ENCODE measurements around the gene XCR1.

Gene XCR1

GRCh38 chr3:45984331-45985312, 42.7 kb downstream of the XCR1 start:
- CTCF ChIA-PET, result no interaction called here
- POLR2A ChIA-PET, result no interaction called here
- TF ChIP-seq FOXM1 (IDR thresholded peaks at IDR 0.05; ENCODE audit: borderline replicate concordance) (no peak), SUZ12 (IDR thresholded peaks at IDR 0.05) (no peak)
- DNase-seq (ENCODE audit: extremely low spot score), result no peak

GRCh38 chr3:45983770-45984169, 43.5 kb downstream of the XCR1 start:
- POLR2A ChIA-PET, result no interaction called here
- CTCF ChIA-PET, result no interaction called here
- TF ChIP-seq FOXA1 (IDR thresholded peaks at IDR 0.05), result no peak
- TF ChIP-seq ELF4 (IDR thresholded peaks at IDR 0.05), result no peak
- TF ChIP-seq ARNT (IDR thresholded peaks at IDR 0.05), result no peak
- TF ChIP-seq HDGF (IDR thresholded peaks at IDR 0.05; ENCODE audit: borderline replicate concordance), result no peak
- no peak for TF ChIP-seq NFRKB (IDR thresholded peaks at IDR 0.05)
- TF ChIP-seq PKNOX1 (IDR thresholded peaks at IDR 0.05), result no peak
- TF ChIP-seq CTBP1 (IDR thresholded peaks at IDR 0.05; ENCODE audit: borderline replicate concordance), result no peak
- no peak for TF ChIP-seq LEF1 (IDR thresholded peaks at IDR 0.05; ENCODE audit: borderline replicate concordance)
- TF ChIP-seq BHLHE40 (IDR thresholded peaks at IDR 0.05; ENCODE audit: borderline replicate concordance), result no peak
- TF ChIP-seq SP1 (IDR thresholded peaks at IDR 0.05), result no peak
- TF ChIP-seq SUZ12 (IDR thresholded peaks at IDR 0.05), result no peak
- no peak for TF ChIP-seq ZNF384 (IDR thresholded peaks at IDR 0.05)
- DNase-seq (ENCODE audit: extremely low spot score), result no peak

- no peak for DNase-seq (ENCODE audit: extremely low spot score)
- TF ChIP-seq BHLHE40 (IDR thresholded peaks at IDR 0.05; ENCODE audit: borderline replicate concordance) (no peak), TARDBP (IDR thresholded peaks at IDR 0.05) (no peak), ELF4 (IDR thresholded peaks at IDR 0.05) (no peak), NFRKB (IDR thresholded peaks at IDR 0.05) (no peak), SP1 (IDR thresholded peaks at IDR 0.05) (no peak), CTBP1 (IDR thresholded peaks at IDR 0.05; ENCODE audit: borderline replicate concordance) (no peak), PKNOX1 (IDR thresholded peaks at IDR 0.05) (no peak), HDGF (IDR thresholded peaks at IDR 0.05; ENCODE audit: borderline replicate concordance) (no peak), ZNF384 (IDR thresholded peaks at IDR 0.05) (no peak), FOXA1 (IDR thresholded peaks at IDR 0.05) (no peak), FOXK2 (IDR thresholded peaks at IDR 0.05) (no peak), SUZ12 (IDR thresholded peaks at IDR 0.05) (no peak), FOXM1 (IDR thresholded peaks at IDR 0.05; ENCODE audit: borderline replicate concordance) (no peak), L3MBTL2 (conservative IDR thresholded peaks at IDR 0.05) (no peak)
- POLR2A ChIA-PET, result no interaction called here
- CTCF ChIA-PET, result no interaction called here
Measured at GRCh38 chr3:45981346-45982074, 45.8 kb downstream of the XCR1 start.

- TF ChIP-seq ELF4 (IDR thresholded peaks at IDR 0.05) (no peak), NFRKB (IDR thresholded peaks at IDR 0.05) (no peak), CTBP1 (IDR thresholded peaks at IDR 0.05; ENCODE audit: borderline replicate concordance) (no peak), ARNT (IDR thresholded peaks at IDR 0.05) (no peak), FOXK2 (IDR thresholded peaks at IDR 0.05) (no peak), SUZ12 (IDR thresholded peaks at IDR 0.05) (no peak)
- DNase-seq (ENCODE audit: extremely low spot score), result no peak
- ChIA-PET CTCF (no interaction called here), POLR2A (no interaction called here)
Measured at GRCh38 chr3:45980819-45981218, 46.5 kb downstream of the XCR1 start.

GRCh38 chr3:45980229-45980813, 47.0 kb downstream of the XCR1 start:
- POLR2A ChIA-PET, result no interaction called here
- CTCF ChIA-PET, result no interaction called here
- no peak for DNase-seq (ENCODE audit: extremely low spot score)
- no peak for TF ChIP-seq L3MBTL2 (conservative IDR thresholded peaks at IDR 0.05)
- no peak for TF ChIP-seq BHLHE40 (IDR thresholded peaks at IDR 0.05; ENCODE audit: borderline replicate concordance)
- TF ChIP-seq ELF4 (IDR thresholded peaks at IDR 0.05), result no peak
- TF ChIP-seq LEF1 (IDR thresholded peaks at IDR 0.05; ENCODE audit: borderline replicate concordance), result no peak
- no peak for TF ChIP-seq SP1 (IDR thresholded peaks at IDR 0.05)
- no peak for TF ChIP-seq PKNOX1 (IDR thresholded peaks at IDR 0.05)
- TF ChIP-seq CTBP1 (IDR thresholded peaks at IDR 0.05; ENCODE audit: borderline replicate concordance), result no peak

GRCh38 chr3:45979378-45979777, 47.9 kb downstream of the XCR1 start:
- ChIA-PET POLR2A (no interaction called here), CTCF (no interaction called here)
- TF ChIP-seq CTBP1 (IDR thresholded peaks at IDR 0.05; ENCODE audit: borderline replicate concordance) (no peak), SP1 (IDR thresholded peaks at IDR 0.05) (no peak), FOXA1 (IDR thresholded peaks at IDR 0.05) (no peak), HDGF (IDR thresholded peaks at IDR 0.05; ENCODE audit: borderline replicate concordance) (no peak), FOXM1 (IDR thresholded peaks at IDR 0.05; ENCODE audit: borderline replicate concordance) (no peak), FOXK2 (IDR thresholded peaks at IDR 0.05) (no peak), NFRKB (IDR thresholded peaks at IDR 0.05) (no peak), SUZ12 (IDR thresholded peaks at IDR 0.05) (no peak), ELF4 (IDR thresholded peaks at IDR 0.05) (no peak), TARDBP (IDR thresholded peaks at IDR 0.05) (no peak), L3MBTL2 (conservative IDR thresholded peaks at IDR 0.05) (no peak), BHLHE40 (IDR thresholded peaks at IDR 0.05; ENCODE audit: borderline replicate concordance) (no peak), ZNF384 (IDR thresholded peaks at IDR 0.05) (no peak), LEF1 (IDR thresholded peaks at IDR 0.05; ENCODE audit: borderline replicate concordance) (no peak), PKNOX1 (IDR thresholded peaks at IDR 0.05) (no peak), ARNT (IDR thresholded peaks at IDR 0.05) (no peak)
- no peak for DNase-seq (ENCODE audit: extremely low spot score)
